Right lobe of liver (tissue), 4 donors: ENCODE data around the gene VTN.

Experiments used
- CTCF ChIP-seq, 4 donors: fragments of 200-600 bp in 3 of 4; fragments of 450-650 bp in 1 of 4; IDR thresholded peaks; one replicate each; pipeline versions ENCODE4 v1.5.1 to v1.8.0; 2016 to 2022; ENCODE audit warnings: antibody characterized with exemption in 4 of 4, mild to moderate bottlenecking in 2 of 4
- POLR2A ChIP-seq: fragments of 450-650 bp; IDR thresholded peaks from one replicate; pipeline ENCODE4 v1.6.1; 2017; ENCODE audit warnings: antibody characterized with exemption, mild to moderate bottlenecking
- donor health status: DM: no; HTN: no; CAD: no.
- donor health status: DM: no; HTN: no; CAD: no.
- donor health status: DM: no; HTN: yes; CAD: no.

- peak in 1 of 4 donors; percentile 5 for TF ChIP-seq CTCF (IDR thresholded peaks at IDR 0.05)
- TF ChIP-seq POLR2A, result peak; percentile 63
These were observed at the start of gene VTN for GRCh38 chr17:28370035-28370743.
